GM10847 (cell line): Measurements from ENCODE around the gene FTH1.

Experiments used
- POLR2A ChIP-seq: IDR thresholded peaks from 2 replicates; pipeline ENCODE4 v1.6.1; 2011; ENCODE audit not compliant: insufficient read length; ENCODE audit errors: extremely low read depth

Gene FTH1

DNA sequence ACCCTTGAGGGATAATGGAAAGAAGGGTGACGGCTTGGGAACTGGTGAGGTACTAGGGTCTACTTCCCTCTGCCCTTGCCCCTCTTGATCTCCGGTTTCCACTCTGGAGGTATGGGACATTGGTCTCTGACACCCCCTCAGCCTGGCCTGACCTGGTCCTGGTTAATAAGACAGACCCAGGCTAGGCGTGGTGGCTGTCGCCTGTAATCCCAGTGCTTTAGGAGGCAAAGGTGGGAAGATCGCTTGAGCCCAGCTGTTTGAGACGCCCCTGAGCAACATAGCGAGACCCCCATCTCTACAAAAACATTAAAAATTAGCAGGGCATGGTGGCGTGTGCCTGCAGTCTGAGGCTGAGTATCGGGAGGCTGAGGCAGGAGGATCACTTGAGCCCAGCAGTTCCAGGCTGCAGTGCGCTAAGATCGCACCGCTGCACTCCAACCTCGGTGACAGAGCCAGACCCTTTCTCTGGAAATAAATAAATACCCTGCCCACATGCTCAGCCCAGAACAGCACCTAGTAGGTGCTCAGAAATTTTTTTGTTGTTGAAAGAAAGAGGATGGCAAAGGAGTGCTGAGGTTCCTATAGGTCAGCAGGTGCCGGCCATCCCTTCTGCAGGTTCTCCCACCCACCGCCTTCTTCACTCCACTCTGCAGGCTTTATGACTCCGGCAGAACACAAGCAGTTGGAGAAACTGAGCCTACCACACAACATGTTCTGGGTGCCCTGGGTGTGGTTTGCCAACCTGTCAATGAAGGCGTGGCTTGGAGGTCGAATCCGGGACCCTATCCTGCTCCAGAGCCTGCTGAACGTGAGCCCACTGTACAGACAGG, 11.0 kb downstream of the FTH1 start:
- TF ChIP-seq POLR2A = no peak

- TF ChIP-seq POLR2A = no peak
These were observed 11.9 kb downstream of the FTH1 start for GRCh38 chr11:61955422-61956135.

- no peak for TF ChIP-seq POLR2A
These were observed 12.5 kb downstream of the FTH1 start for GRCh38 chr11:61954851-61955421.

DNA sequence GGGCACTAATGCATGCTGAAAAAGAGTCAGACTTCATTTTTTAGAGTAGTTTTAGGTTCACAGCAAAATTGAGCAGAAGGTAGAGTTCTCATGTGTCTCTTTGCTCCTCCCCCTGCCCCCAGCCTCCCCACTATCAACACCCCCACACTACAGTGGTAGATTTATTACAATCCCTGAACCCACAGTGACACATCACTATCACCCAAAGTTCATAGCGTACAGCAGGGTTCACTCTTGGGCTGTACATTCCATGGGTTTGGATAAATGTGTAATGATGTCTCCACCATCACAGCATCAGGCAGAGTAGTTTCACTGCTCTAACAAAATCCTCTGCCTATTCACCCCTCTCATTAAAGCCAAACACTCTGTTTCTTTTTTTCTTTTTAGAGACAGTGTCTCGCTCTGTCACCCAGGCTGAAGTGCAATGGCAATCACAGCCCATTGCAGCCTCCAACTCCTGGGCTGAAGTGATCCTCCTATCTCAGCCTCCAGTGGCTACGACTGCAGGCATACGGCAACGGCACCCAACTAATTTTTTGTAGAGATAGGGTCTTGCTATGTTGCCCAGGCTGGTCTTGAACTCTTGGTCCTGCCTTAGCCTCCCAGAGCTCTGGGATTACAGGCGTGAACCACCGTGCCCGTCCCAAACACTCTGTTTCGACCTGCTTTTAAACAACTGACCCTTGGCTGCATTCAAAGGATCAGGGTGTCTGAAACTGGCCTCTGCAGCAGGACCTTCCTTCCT, 13.2 kb downstream of the FTH1 start:
- TF ChIP-seq POLR2A = no peak

DNA sequence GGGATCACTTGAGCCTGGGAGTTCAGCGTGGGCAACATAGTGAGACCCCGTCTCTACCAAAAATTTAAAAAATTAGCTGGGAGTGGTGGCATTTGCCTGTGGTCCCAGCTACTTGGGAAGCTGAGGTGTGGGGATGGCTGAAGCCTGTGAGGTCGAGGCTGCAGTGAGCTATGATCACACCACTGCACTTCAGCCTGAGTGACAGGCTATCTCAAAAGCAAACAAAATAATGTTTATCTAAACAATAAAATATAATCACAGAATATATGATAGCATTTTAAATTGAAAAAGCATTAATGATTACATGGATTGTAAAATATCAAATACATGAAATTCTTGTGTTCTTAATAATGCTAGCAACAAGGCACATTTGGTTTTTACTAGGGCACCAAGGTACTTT, 14.6 kb downstream of the FTH1 start:
- TF ChIP-seq POLR2A = no peak

DNA sequence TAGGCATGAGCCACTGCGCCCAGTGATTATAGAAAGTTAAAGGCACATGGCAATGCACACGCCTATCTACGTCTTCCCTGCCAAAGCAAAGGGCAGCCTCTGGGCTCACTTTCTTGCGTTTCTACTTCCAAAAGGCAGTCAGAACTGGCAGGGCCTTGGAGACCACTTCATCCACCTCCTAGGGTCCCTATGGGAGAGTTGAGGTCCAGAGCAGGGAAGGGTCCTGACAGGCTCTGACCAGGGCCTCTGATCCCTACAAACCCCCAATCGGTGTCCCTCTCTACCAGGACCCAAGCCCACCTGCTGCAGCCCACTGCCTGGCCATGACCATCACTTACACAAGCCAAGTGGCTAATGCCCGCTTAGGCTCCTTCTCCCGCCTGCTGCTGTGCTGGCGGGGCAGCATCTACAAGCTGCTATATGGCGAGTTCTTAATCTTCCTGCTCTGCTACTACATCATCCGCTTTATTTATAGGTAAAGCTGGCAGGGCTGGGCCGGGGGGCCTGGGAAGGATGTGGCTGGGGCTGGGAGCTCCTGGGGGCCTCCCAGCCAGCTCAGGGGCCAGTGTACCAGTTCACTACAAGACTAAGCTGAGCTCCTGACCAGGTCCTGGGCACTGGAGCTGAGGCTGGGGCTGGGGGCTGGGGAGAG, 15.8 kb downstream of the FTH1 start:
- no peak for TF ChIP-seq POLR2A

- no peak for TF ChIP-seq POLR2A
These were observed 17.3 kb downstream of the FTH1 start, which contains the start of gene BEST1 for GRCh38 chr11:61950035-61950547. TSS of gene BEST1 (plus strand) at chr11:61950351. CDS start at chr11:61951807, 1,456 bp downstream.

DNA sequence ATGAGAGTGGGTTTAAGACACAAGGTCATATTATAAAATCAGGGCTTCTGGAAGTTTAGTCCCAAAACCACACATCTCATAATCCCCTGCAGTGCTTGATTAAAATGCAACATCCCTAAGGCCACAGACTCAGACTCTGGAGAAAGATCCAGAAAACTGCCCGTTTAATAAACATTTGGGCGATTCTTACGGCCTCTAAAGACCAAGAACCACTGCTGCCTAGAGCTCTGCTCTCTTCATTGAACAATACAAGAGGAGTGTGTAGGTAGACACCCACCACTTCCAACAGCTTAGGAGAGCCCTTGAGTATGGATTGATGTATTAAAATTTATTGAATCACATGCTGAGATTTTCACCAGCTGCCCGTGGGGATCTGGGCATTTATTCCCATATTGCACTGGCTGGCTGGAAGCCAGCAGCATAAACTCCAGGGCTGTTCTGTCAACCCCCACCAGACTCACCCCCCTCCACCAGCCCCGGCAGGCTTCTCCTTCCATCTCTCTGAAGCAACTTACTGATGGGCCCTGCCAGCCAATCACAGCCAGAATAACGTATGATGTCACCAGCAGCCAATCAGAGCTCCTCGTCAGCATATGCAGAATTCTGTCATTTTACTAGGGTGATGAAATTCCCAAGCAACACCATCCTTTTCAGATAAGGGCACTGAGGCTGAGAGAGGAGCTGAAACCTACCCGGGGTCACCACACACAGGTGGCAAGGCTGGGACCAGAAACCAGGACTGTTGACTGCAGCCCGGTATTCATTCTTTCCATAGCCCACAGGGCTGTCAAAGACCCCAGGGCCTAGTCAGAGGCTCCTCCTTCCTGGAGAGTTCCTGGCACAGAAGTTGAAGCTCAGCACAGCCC, 18.0 kb downstream of the FTH1 start:
- TF ChIP-seq POLR2A = no peak

GRCh38 chr11:61948505-61948904, 18.9 kb downstream of the FTH1 start:
- TF ChIP-seq POLR2A = no peak

DNA sequence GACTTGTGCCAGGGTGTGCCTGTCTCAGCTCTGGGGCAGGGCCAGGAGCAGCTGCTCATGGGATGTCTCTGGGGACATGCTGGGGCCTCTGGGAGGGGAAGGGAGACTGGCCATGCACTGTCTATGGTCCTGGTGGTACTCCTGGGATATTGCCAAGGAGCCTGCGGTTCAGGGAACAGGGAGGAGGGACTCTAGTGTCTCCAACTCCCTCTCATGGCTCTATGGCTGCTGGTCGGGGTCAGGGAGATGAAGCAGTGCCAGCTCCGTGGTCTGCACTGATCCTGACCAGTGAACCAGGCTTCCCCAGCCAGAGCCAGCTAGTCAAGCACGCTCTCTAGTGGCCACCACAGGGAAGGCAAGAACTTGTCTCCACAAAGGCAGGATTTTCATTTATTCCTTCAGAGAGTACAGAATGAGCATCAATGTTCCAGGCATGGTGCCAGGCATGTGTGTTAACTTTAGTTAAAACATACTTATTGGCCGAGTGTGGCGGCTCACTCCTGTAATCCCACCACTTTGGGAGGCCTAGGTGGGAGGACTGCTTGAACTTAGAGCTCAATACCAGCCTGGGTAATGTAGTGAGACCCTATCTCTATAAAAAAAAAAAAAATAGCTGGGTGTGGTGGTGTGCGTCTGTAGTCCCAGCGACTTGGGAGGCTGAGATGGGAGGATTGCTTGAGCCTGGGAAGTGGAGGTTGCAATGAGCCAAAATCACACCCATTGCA, 19.8 kb downstream of the FTH1 start:
- TF ChIP-seq POLR2A = no peak

GRCh38 chr11:61946894-61947293, 20.5 kb downstream of the FTH1 start:
- no peak for TF ChIP-seq POLR2A

GRCh38 chr11:61945191-61945590, 22.2 kb downstream of the FTH1 start:
- no peak for TF ChIP-seq POLR2A

- no peak for TF ChIP-seq POLR2A
These were observed 27.0 kb downstream of the FTH1 start for GRCh38 chr11:61940466-61940865.
